Measurements from ENCODE around the gene GPR142. TPM values are rescaled to one million over a fixed set of nuclear protein-coding genes. Genes with fewer than 3 reads are reported as not detected.

The GPR142 gene
- total RNA-seq, 4 donors from 2014 or later, result not detected

- intact Hi-C loops (cut with DNase I; ENCODE audit: low total_unique reads), result no loop called here
- 23 to 26% methylated on average over 15 to 17 of the region's 17 CpGs for WGBS, 2 donors
- TF ChIP-seq CTCF (IDR thresholded peaks at IDR 0.05) (no peak), POLR2A (IDR thresholded peaks at IDR 0.05) (no peak)
- H3K4me3 ChIP-seq (ENCODE audit: low read depth, poor library complexity, severe bottlenecking), result no peak overlapping the region
- DNase-seq (ENCODE audit: low spot score in 2 of 2), result peak in 1 of 2 donors; percentile 30
These were observed 13.0 kb downstream of the GPR142 start for GRCh38 chr17:74380086-74380958.

- intact Hi-C loops (cut with DNase I; ENCODE audit: low total_unique reads), result no loop called here
These were observed 13.9 kb downstream of the GPR142 start for GRCh38 chr17:74380959-74381808.

GRCh38 chr17:74383141-74383540 is 15.8 kb downstream of the GPR142 start:
- intact Hi-C loops (cut with DNase I; ENCODE audit: low total_unique reads), result no loop called here
- TF ChIP-seq CTCF (IDR thresholded peaks at IDR 0.05), result no peak
- no peak for TF ChIP-seq POLR2A (IDR thresholded peaks at IDR 0.05)
- WGBS, 2 donors, result 85 to 86% methylated on average over 5 of the region's 5 CpGs
- no peak for DNase-seq (ENCODE audit: low spot score in 2 of 2)
- no peak overlapping the region for H3K4me3 ChIP-seq (ENCODE audit: low read depth, poor library complexity, severe bottlenecking)

More at GRCh38 chr17:74380959-74381808, 13.9 kb downstream of the GPR142 start:
- no peak for TF ChIP-seq POLR2A (IDR thresholded peaks at IDR 0.05)
- no peak for TF ChIP-seq CTCF (IDR thresholded peaks at IDR 0.05)
- WGBS, 2 donors, result 62 to 71% methylated on average over 15 of the region's 15 CpGs
- DNase-seq (ENCODE audit: low spot score in 2 of 2), result no peak
- no peak overlapping the region for H3K4me3 ChIP-seq (ENCODE audit: low read depth, poor library complexity, severe bottlenecking)

GRCh38 chr17:74385201-74385600 is 17.9 kb downstream of the GPR142 start:
- TF ChIP-seq POLR2A (IDR thresholded peaks at IDR 0.05), result no peak
- no peak for TF ChIP-seq CTCF (IDR thresholded peaks at IDR 0.05)
- DNase-seq (ENCODE audit: low spot score in 2 of 2), result no peak
- intact Hi-C loops (cut with DNase I; ENCODE audit: low total_unique reads), result no loop called here
- 90 to 95% methylated on average over 3 of the region's 3 CpGs for WGBS, 2 donors
- H3K4me3 ChIP-seq (ENCODE audit: low read depth, poor library complexity, severe bottlenecking), result no peak overlapping the region

GRCh38 chr17:74386386-74386785 is 19.1 kb downstream of the GPR142 start:
- 57 to 61% methylated on average over 8 of the region's 8 CpGs for WGBS, 2 donors
- TF ChIP-seq CTCF (IDR thresholded peaks at IDR 0.05) (no peak), POLR2A (IDR thresholded peaks at IDR 0.05) (no peak)

More at GRCh38 chr17:74386386-74386785, 19.1 kb downstream of the GPR142 start:
- no peak overlapping the region for H3K4me3 ChIP-seq (ENCODE audit: low read depth, poor library complexity, severe bottlenecking)
- intact Hi-C loops (cut with DNase I; ENCODE audit: low total_unique reads), result no loop called here
- DNase-seq (ENCODE audit: low spot score in 2 of 2), result peak in 1 of 2 donors; percentile 21

All from lower leg skin (tissue), 4 donors.